ENCODE data around the gene MCM5. TPM values are rescaled to one million over a fixed set of nuclear protein-coding genes. Genes with fewer than 3 reads are reported as not detected.

The MCM5 gene
- total RNA-seq, 2 donors from 2014 or later = 157 to 310 TPM

- ATAC-seq (no peak), DNase-seq (ENCODE audit: low spot score in 2 of 2) (no peak)
- Mint-ChIP-seq H3K9me3 (no peaks in the 10 kb centered on the region), H3K36me3 (no peaks in the 10 kb centered on the region), H3K27ac (no peak overlapping the region)
These were observed 24.9 kb upstream of the MCM5 start for GRCh38 chr22:35375031-35375430.

DNA sequence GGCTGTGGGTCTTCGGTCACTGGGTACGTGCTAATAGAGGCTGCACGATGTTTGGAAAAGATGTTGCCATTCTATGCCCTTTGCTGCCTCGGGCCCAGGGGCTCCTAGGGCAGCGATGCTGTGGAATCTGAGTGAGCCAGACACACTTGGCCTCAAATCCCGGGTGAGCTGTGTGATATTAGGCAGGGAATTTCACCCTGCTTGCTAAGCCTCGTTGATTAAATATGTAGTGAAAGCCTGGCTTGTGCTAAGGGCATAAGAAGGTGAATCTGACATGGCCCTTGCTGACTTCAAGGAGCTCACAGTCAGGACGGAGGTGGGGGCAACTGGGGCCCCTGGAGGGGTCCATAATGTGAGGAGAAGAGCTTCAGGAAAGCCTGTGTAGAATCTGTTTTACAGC, 24.4 kb upstream of the MCM5 start:
- Mint-ChIP-seq H3K36me3 (no peaks in the 10 kb centered on the region), H3K9me3 (no peaks in the 10 kb centered on the region), H3K27ac (no peak overlapping the region)
- ATAC-seq (no peak), DNase-seq (ENCODE audit: low spot score in 2 of 2) (no peak)

GRCh38 chr22:35376728-35377472, 23.0 kb upstream of the MCM5 start:
- H3K36me3 Mint-ChIP-seq = no peaks in the 10 kb centered on the region
- no peaks in the 10 kb centered on the region for H3K9me3 Mint-ChIP-seq
- H3K27ac Mint-ChIP-seq = peak overlapping the region; percentile 14 to 75
- peak in 1 of 2 donors; percentile 9 for ATAC-seq
- DNase-seq (ENCODE audit: low spot score in 2 of 2) = no peak

DNA sequence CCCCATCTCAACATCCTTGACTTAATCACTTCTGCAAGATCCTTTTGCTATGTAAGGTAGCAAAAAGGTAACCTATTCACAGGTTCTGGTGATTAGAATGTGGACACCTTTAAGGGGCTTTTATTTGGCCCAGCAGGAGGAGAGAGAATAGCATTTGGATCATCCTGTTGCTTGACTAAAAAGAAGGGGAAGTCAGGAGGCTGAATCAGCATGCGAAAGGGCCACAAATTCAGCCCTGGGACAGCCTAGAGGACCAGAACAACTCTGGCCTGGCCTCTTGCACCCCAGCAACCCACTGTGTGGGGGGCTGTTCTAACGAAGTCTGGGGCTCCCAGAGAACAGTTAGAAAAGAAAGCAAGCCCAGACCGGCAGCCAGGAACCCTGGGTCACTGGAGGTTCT, 22.2 kb upstream of the MCM5 start:
- H3K9me3 Mint-ChIP-seq = no peaks in the 10 kb centered on the region
- no peaks in the 10 kb centered on the region for H3K36me3 Mint-ChIP-seq
- peak overlapping the region in 1 of 2 donors; percentile 75 for H3K27ac Mint-ChIP-seq
- ATAC-seq = no peak
- DNase-seq (ENCODE audit: low spot score in 2 of 2) = no peak

- Mint-ChIP-seq H3K9me3 (no peaks in the 10 kb centered on the region), H3K27ac (no peak overlapping the region), H3K36me3 (no peaks in the 10 kb centered on the region)
- ATAC-seq (no peak), DNase-seq (ENCODE audit: low spot score in 2 of 2) (no peak)
These were observed 21.3 kb upstream of the MCM5 start for GRCh38 chr22:35378621-35379020.

GRCh38 chr22:35379146-35379993, 20.6 kb upstream of the MCM5 start:
- ATAC-seq = no peak
- no peaks in the 10 kb centered on the region for H3K9me3 Mint-ChIP-seq

DNA sequence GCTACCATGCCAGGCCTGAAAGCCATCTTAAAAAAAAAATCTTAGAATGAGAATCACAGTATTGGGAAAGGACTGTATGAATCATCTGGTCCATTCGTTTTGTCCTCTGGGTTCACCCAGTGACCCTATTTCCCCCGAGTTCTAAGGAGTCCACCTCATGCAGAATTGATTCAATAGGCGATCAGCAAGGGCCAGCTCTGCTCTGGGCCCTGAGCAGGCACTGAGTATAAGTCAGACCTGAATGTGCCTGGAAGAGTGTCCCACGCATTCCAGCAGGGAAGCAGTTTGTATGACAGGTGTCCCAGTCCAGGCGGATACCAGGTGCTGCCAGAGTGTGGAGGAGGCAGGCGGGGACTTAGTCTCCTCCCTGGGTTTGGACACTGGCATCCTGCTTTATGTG, 19.9 kb upstream of the MCM5 start:
- no peaks in the 10 kb centered on the region for H3K9me3 Mint-ChIP-seq

More at GRCh38 chr22:35379146-35379993, 20.6 kb upstream of the MCM5 start:
- DNase-seq (ENCODE audit: low spot score in 2 of 2) = no peak
- no peaks in the 10 kb centered on the region for H3K36me3 Mint-ChIP-seq
- no peak overlapping the region for H3K27ac Mint-ChIP-seq

GRCh38 chr22:35380537-35381423, 19.2 kb upstream of the MCM5 start, which contains the start of gene HMOX1:
HMOX1 (plus strand) TSS chr22:35381096; CDS start chr22:35381174, 78 bp downstream.
- ATAC-seq (peak; percentile 85 to 86), DNase-seq (ENCODE audit: low spot score in 2 of 2) (peak; percentile 59 to 64)
- H3K27ac Mint-ChIP-seq = no peak within 1 kb of the TSS
- H3K9me3 Mint-ChIP-seq = no peaks in the 10 kb centered on the region
- H3K36me3 Mint-ChIP-seq = no peaks in the 10 kb centered on the region

More for the DNA sequence above, 19.9 kb upstream of the MCM5 start:
- no peak for DNase-seq (ENCODE audit: low spot score in 2 of 2)
- Mint-ChIP-seq H3K36me3 (no peaks in the 10 kb centered on the region), H3K27ac (no peak overlapping the region)
- ATAC-seq = no peak

GRCh38 chr22:35381424-35382009, 18.4 kb upstream of the MCM5 start:
- no peak overlapping the region for H3K27ac Mint-ChIP-seq
- H3K9me3 Mint-ChIP-seq = no peaks in the 10 kb centered on the region
- no peak for ATAC-seq
- H3K36me3 Mint-ChIP-seq = no peaks in the 10 kb centered on the region
- DNase-seq (ENCODE audit: low spot score in 2 of 2) = no peak

DNA sequence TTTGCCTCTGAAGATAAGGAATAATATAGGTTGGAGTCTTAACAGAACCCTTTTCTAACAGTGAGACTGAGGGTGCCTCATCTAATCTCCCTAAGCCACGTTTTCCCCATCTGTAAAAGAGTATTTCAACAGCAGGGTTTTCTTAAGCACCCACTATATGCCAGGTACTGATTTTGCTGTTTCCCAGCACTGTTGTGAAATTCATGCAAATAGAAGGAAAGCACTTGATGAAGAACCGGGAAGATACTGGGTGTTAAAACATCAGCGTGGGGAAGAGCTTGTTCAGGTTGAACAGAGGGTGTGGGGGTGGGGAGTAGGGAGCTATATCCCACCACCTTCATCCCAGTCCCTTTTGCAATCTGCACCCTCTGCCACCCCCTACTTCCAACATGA, 16.3 kb upstream of the MCM5 start:
- DNase-seq (ENCODE audit: low spot score in 2 of 2) (no peak), ATAC-seq (no peak)
- H3K36me3 Mint-ChIP-seq = no peaks in the 10 kb centered on the region
- H3K27ac Mint-ChIP-seq = no peak overlapping the region
- no peaks in the 10 kb centered on the region for H3K9me3 Mint-ChIP-seq

GRCh38 chr22:35384527-35384926, 15.4 kb upstream of the MCM5 start:
- H3K27ac Mint-ChIP-seq = no peak overlapping the region
- no peaks in the 10 kb centered on the region for H3K36me3 Mint-ChIP-seq
- H3K9me3 Mint-ChIP-seq = no peaks in the 10 kb centered on the region
- ATAC-seq = no peak
- DNase-seq (ENCODE audit: low spot score in 2 of 2) = no peak

GRCh38 chr22:35384975-35385588, 14.9 kb upstream of the MCM5 start:
- no peak for ATAC-seq
- H3K36me3 Mint-ChIP-seq = no peaks in the 10 kb centered on the region

DNA sequence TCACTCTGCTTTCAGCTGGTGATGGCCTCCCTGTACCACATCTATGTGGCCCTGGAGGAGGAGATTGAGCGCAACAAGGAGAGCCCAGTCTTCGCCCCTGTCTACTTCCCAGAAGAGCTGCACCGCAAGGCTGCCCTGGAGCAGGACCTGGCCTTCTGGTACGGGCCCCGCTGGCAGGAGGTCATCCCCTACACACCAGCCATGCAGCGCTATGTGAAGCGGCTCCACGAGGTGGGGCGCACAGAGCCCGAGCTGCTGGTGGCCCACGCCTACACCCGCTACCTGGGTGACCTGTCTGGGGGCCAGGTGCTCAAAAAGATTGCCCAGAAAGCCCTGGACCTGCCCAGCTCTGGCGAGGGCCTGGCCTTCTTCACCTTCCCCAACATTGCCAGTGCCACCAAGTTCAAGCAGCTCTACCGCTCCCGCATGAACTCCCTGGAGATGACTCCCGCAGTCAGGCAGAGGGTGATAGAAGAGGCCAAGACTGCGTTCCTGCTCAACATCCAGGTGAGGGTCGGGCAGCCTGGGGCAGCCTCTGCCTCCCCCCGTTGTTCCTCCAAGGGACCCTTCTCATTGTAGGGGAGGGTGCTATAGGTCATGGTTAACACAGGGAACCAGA, 13.2 kb upstream of the MCM5 start:
- H3K27ac Mint-ChIP-seq = no peak overlapping the region
- DNase-seq (ENCODE audit: low spot score in 2 of 2) = no peak
- ATAC-seq = no peak

More at GRCh38 chr22:35384975-35385588, 14.9 kb upstream of the MCM5 start:
- Mint-ChIP-seq H3K27ac (no peak overlapping the region), H3K9me3 (no peaks in the 10 kb centered on the region)
- DNase-seq (ENCODE audit: low spot score in 2 of 2) = no peak

DNA sequence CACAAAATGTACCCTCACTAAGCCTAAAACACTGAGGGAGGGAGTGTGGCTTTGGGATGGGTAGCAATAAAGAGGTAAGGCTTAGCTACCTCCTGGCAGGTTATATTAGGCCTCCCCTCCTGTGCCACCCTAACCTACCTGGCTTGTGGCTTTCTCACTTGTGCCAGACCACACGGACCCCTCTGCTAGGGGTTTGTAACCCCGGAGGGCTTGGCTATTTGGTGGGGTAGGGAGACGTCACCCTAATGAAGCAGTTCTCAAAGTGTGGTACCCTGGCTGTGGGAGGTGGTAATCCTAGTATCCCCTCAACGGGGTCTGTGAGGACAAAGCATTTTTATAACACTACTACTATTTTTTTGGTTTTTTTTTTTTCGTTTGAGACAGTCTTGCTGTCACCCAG, 9.0 kb upstream of the MCM5 start:
- no peak for ATAC-seq
- no peaks in the 10 kb centered on the region for H3K9me3 Mint-ChIP-seq

More for the DNA sequence above, 13.2 kb upstream of the MCM5 start:
- Mint-ChIP-seq H3K36me3 (no peaks in the 10 kb centered on the region), H3K9me3 (no peaks in the 10 kb centered on the region)

DNA sequence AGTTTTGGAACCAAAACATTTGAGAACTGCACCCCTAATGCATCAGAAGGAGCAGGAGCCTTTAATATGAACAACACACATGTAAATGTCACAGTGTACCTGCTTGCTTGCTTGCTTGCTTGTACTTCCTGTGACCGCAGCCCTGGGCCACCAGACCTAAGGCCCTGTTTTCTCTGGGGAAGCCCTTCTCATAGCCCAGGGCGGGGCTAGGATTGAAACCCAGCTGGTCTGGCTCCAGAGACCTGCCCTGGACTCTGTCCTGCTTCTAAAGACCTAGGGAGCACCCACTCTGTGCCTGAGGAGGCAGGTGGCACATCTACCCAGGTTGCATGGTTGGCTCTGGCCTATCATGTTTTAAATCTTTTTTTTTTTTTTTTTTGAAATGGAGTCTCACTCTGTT, 7.6 kb upstream of the MCM5 start:
- H3K9me3 Mint-ChIP-seq = no peaks in the 10 kb centered on the region
- no peaks in the 10 kb centered on the region for H3K36me3 Mint-ChIP-seq
- no peak for ATAC-seq
- no peak overlapping the region for H3K27ac Mint-ChIP-seq
- DNase-seq (ENCODE audit: low spot score in 2 of 2) = no peak

More for the DNA sequence above, 9.0 kb upstream of the MCM5 start:
- DNase-seq (ENCODE audit: low spot score in 2 of 2) = no peak
- H3K27ac Mint-ChIP-seq = no peak overlapping the region
- no peaks in the 10 kb centered on the region for H3K36me3 Mint-ChIP-seq
